HG02623 (cell line): ENCODE results near the gene AGK.

Experiments
- ATAC-seq: cut with Tn5 transposase; IDR thresholded peaks from one replicate; pipeline ENCODE4 v1.9.1; 2021; ENCODE audit warnings: moderate library complexity; ENCODE audit not compliant: unreplicated experiment

AGK gene

DNA sequence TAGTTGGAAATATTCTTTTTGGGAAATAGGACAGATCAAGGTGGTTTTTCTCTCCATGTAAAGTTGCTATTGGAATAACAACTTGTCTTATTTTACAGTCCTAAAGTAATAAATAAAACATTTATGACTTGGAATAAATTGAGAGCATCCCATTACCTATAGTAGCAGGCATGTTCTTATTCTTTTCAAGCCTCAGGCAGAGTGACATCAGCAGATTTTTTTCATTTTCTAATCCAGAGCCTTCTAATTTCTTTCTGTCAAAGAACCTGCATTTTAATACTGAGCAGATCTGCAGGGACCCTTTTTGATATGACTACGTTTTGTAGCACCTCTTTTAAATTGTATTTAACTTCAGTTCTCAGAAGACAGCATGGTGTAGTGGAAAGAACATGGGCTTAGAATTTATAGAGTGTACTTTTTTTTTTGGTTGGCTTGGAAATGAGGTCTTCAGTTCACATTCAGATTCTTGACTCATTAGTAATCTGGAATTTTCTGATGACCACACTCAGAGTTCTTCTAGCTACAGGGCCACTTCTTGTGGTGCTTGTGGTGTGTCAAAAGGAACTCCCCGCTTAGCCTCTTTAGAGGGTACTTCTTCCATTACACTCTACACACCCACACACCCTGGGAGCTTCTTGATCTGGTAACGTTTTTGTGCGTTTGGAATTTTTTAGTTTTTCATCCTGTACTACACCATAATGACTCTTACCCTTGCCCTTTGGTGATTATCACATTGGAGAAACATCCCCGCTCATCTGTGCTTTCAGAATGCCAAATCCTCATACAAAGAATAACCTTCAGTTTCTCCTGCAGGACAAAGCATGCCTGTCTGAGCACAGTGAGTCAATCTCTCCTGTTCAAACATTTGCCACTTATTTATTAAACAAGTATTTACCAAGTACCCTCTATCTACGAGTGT is 34.6 kb downstream of the AGK start:
- peak; percentile 92 for ATAC-seq

DNA sequence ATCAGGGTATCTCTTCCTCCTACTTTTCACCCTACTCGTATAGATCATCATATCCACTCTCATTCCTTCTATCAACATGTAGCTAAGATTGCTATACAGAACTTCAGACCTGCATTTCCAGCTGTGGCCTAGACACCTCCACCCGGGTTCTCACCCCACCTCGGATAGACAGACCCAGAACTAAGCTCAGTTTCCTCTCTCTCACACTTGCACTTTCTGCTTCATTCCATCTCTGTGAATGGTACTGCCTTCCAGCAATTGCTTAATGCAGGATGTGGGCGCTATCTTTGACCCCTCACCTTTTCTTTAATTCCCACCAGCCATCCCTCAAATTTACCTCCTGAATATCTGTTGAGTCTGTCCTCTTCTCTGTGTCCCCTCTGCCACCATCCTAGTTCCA is 35.7 kb downstream of the AGK start:
- ATAC-seq = no peak

DNA sequence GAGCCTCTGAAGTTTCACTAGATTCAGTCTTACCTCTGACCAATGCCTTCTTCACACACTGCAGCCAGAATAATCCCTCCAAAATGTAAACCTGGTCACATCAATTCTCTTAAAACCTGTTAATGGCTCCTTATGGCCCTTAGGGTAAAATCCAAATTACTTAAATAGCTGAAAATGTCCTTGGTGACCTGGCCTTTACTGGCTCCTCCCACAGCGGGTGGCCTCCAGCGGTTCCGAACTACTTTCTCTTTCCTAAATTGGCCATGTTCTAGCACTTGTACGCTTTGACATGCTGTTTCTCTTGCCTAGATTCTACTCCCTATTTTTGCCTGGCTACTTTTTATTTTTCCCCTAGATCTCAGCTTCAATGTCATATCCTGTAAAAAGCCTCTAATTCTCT is 36.1 kb downstream of the AGK start:
- no peak for ATAC-seq

GRCh38 chr7:141588912-141589311 is 37.7 kb downstream of the AGK start:
- ATAC-seq = no peak

DNA sequence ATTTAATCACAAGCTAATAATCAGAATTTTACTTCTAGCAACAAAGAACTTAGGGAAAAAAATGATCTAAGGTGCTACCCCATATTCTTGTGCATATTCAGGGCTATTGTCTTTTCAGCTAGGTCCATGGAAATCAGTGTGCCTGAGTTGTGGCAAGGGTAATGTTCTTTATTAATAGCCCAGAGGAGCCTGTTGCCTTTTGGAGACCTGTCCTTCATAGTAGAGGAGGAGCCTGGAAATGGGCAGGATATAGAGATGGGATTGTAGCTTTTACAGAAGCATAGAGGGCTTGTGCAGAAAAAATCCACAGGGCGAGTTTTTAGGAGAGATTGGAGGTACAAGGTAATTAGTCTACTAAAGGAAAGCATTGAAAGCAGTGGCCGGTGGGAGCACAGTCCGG is 38.9 kb downstream of the AGK start:
- ATAC-seq = no peak

DNA sequence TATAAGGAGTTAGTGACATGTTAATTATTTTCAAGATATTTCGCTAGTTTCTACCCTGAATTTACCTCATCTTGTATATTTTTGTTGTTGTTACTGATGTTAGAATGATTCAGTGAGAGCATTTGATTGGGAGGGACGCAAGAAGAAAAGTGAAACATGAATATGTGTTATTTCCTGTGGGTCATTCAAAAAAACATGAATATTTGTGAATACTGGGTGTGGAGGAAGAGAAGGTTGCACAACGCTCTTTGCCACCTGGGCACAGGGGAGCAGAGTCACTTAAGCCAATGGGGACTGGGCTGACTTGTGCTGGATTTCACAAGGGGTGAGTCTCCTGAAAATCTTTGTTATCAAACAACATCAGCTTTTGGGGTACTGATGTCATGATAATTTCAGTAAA is 39.5 kb downstream of the AGK start:
- no peak for ATAC-seq

DNA sequence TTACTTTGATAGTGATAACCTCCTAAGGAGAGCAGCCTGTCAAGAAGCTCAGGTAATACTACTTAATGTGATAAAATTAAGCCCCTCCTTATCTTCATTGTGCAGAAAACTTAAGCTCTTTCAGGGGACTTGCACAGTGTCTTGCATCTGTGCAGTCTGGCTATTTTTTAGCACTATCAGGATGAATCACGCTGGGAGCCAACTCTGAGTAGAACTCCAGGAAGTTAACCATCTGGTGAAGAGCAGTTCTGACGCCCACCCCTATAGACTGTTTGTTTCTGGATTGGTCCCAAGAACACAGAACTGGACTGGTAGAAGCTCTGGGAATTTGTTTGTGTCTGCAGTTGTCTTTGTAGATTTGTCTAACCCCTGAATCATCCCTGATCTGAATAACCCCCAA is 41.9 kb downstream of the AGK start:
- ATAC-seq = no peak

GRCh38 chr7:141597966-141598365 is 46.8 kb downstream of the AGK start:
- ATAC-seq = no peak

DNA sequence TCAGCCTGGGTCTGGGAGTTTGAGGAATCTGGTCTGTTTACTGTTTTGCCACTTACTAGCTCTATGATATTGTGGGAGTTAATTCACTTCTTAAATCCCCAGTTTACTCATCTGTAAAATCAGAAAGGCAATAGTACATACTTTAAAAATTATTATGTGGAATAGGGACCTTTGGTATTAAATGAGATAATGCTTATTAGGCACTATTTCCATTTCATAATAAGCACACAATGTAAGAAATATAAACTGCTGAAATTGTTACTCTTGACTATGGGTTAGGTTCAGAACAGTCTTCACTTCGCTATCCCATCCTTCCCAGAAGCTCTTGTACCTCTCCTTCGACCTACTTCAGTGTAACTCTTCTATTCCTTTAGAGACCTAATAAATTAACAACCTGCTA is 47.2 kb downstream of the AGK start:
- no peak for ATAC-seq

- ATAC-seq = no peak
Measured at GRCh38 chr7:141600168-141601006, 49.2 kb downstream of the AGK start.

DNA sequence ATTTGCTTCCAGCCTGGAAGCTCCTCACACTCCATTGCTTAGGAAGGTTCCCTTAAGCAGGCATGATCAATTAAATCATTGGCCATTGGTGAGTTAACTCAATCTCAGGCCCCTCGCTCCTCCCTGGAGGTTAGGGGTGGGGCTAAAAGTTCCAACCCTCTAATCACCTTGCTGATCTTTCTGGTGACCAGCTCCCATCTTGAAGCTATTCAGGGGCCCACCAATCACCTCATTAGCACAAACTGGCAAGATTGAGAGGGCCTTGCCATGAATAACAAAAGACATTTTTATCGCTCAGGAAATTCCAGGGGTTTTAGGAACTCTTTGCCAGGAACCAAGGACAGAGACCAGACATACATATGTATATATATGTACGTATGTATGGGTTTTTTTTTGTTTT is 58.4 kb downstream of the AGK start:
- ATAC-seq = no peak

DNA sequence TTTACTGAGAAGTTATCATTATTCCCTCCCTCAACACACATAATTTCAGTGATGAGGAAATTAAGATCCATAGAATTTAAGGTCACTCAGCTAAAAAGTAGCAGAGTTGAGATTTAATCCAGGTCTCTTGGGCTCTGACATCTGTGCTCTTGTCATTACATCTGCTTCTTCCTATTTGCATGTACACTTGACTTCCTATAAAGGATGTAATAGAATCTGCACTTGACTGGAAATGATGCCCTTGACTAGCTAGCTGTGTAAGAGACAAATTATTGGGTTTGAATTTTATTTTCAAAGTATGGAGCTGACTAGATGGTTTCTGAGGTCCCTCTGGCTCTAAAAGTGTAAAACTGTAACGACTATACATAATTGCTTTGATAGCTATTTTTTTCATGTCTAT is 59.5 kb downstream of the AGK start:
- ATAC-seq = no peak

- ATAC-seq = no peak
Measured at GRCh38 chr7:141612861-141613260, 61.7 kb downstream of the AGK start.

DNA sequence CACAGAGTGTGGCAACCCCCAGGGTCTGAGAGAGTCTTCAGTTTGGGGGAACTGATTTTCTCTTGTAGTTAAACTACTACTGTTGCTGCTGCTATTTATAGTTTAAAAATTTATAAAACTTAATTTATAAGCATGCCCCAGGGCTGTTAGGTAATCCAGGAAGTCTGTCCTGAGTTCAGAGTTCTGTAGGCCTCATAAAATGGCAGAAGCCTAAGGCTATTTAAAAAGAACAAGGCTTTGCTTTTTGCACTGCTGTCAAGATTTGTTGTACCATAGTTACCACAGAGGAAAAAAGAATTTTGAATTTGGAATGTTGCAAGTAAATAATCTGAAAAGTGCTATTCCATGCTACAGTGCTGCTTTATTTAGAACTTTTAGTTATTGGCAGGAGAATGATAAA is 66.1 kb downstream of the AGK start:
- no peak for ATAC-seq

- ATAC-seq = no peak
Measured at GRCh38 chr7:141619745-141620144, 68.5 kb downstream of the AGK start.

DNA sequence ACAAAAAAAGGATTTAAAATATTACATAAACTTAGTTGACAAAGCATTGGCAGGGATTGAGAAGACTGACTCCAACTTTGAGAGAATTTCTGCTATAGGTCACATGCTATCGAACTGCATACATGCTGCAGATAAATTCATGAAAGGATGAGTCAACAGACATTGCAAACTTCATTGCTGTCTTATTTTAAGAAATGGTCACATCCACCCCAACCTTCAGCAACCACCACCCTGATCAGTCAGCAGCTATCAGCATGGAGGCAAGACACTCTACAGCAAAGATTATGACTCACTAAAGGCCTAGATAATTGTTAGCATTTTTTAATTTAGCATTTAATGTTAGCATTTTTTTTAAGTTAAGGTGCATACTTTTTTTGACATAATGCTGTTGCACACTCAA is 73.6 kb downstream of the AGK start:
- no peak for ATAC-seq

DNA sequence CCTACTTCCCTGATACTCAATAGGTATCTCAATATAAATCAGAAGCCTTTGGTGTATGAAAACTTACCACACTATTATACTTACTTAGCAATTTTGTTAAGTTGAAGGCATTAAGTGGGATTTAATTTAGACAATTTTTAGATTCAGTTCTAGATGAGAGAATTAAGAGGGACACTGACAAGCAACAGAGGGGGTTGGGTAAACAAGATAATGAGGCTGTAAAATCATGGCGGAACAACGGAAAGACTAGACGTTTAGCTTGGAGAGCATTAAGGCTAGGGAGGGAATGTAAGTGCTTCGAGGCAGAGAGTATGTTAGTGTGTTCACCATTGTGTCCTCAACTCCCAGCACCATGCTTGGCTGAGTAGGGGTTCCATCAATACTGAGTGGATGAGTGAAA is 79.4 kb downstream of the AGK start:
- ATAC-seq = no peak

GRCh38 chr7:141631525-141631924 is 80.3 kb downstream of the AGK start:
- no peak for ATAC-seq

- ATAC-seq = no peak
Measured at GRCh38 chr7:141634065-141634464, 82.9 kb downstream of the AGK start.

DNA sequence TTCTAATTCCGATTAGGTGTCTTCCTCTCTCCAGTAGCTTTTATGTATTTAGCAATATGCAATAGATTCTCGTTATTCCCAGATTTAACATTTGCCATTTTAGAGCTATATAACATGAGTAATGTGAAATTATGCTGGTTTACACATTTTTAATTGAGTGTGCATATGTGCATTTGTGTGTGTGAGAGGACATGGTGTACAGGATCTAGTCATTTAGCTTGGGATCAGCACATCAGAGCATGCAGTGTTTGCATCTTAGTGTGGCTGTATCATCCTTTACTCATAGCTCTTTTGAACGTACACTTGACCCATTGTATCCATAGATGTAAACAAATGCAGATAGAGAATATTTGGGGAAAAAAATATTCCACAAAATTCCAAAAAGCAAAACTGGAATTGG is 84.8 kb downstream of the AGK start:
- no peak for ATAC-seq

DNA sequence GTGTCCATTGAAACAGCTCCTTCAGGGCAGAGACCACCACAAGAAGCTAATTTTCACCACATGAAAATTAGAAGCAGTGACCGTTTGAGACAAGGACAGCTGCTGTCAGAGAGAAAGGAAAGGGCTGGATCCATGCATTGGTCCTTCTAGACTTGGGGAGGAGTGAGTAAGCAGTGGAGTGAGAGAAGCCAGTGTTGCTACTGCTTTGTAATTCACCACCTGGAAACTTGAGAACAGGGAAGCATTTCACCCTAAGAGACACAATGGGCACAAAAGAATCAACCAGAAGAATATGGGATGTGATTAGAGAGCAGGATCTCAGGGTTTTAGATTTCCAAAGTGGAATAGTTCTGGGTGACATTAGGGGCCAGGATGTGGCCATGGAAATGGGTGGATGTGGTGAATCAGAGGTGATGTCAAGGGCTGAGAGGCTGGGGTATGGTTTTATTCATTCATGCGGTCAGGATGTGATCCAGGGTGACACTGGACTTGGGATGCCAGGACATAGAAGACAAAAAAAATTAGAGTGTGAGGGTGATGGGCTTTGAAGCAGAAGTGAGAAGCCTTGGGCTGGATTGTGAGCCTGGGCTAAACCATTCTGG is 89.1 kb downstream of the AGK start:
- no peak for ATAC-seq

DNA sequence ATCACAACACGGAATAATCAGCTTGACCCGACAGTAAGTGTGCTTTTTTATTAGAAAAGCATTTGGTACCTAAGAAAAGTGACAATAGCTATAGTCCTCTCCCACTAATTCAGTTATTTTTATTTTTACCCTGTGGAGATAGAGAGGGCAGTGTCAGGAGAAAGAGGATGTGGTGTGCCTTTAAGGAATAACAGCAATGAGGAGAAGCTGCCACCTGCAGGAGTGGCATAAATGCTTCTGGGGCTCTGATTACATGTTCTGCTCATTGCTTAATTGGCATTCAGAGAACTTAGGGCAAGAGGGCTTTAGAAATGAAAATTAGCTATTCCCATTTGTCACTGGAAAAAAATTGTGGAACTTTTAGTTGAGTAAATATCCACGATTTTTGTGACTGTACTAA is 90.7 kb downstream of the AGK start:
- no peak for ATAC-seq
